ENCODE results near the gene CDY2A.
"Not testable (repeated sequence)": the region's sequence is repeated elsewhere in the genome, so short reads cannot be mapped to it uniquely, and the experiment has no call there.

- not testable (repeated sequence) for TF ChIP-seq POLR2AphosphoS5, TAF1, POLR2A (IDR thresholded peaks at IDR 0.05; ENCODE audit: low read depth, low read length)
These were observed 23.5 kb downstream of the CDY2A start for GRCh38 chrY:18049061-18049460.

All from GM12891 (cell line).